HCT116 (cell line): Measurements from ENCODE around the gene CISD2. TPM values are rescaled to one million over a fixed set of nuclear protein-coding genes. Genes with fewer than 3 reads are reported as not detected.
A peak's percentile ranks its signal among the peaks of the same experiment; 100 is the strongest.

Experiments used
- ATAC-seq: fragments of 200-7000 bp; cut with Tn5 transposase; 2 replicates; pipeline ENCODE4 v1.9.1; 2020; ENCODE audit warnings: mild to moderate bottlenecking, moderate library complexity
- BruUV-seq: library from RNA; stranded (reverse); fragments of 400-500 nt; replicated peaks from 2 replicates; lab custom pipeline; 2021; lab: Mats Ljungman, UMichigan
- CTCF ChIA-PET: fragments of 300-600 bp; sonication (Branson Sonifier 250); formaldehyde crosslinking; loops from one replicate; lab custom pipeline; 2021; ENCODE audit warnings: antibody characterized with exemption; lab: Charles Lee
- POLR2A ChIA-PET: fragments of 300-600, 350-600 bp; sonication (Branson Sonifier 250); formaldehyde crosslinking; loops from one replicate; lab custom pipeline; 2021; ENCODE audit warnings: antibody characterized with exemption; lab: Charles Lee
- RAD21 ChIA-PET, 2 experiments: fragments of 300-600 bp; sonication (Branson Sonifier 250); formaldehyde crosslinking; loops; one replicate each; lab custom pipeline; 2023; ENCODE audit warnings: low total read pairs in 2 of 2; ENCODE audit not compliant: uncharacterized antibody in 2 of 2, unreplicated experiment in 2 of 2, low non-redundant PET in 1 of 2; lab: Charles Lee
- DNase-seq: peaks from one replicate; pipeline ENCODE4 v3.0.0-alpha.2; 2010; ENCODE audit warnings: low read depth, low spot score
- H2AFZ ChIP-seq: fragments of 200-600 bp; shearing (Covaris generic), sonication (generic); 2 replicates; pipeline ENCODE4 v1.6.1; 2017; ENCODE audit warnings: low read depth, mixed run types, mixed read lengths, antibody characterized with exemption, low read length; ENCODE audit not compliant: poor library complexity, severe bottlenecking
- H3K27ac ChIP-seq: 2 replicates; pipeline ENCODE4 v1.5.1; 2012; ENCODE audit warnings: low read depth, low read length
- H3K27me3 ChIP-seq: fragments of 200-600 bp; sonication (generic); 2 replicates; pipeline ENCODE4 v1.6.1; 2016; ENCODE audit warnings: mixed run types, low read length, mixed read lengths; ENCODE audit not compliant: insufficient read depth
- H3K36me3 ChIP-seq, 2 experiments: fragments of 200-500 bp in 1 of 2; fragments of 200-600 bp in 1 of 2; sonication (Bioruptor generic) in 1 of 2; sonication (generic) in 1 of 2; 2 replicates each; pipeline versions ENCODE4 v1.5.1 to v1.6.1; 2014 to 2016; ENCODE audit warnings: low read length in 2 of 2, inconsistent platforms in 1 of 2, mixed read lengths in 1 of 2, mixed run types in 1 of 2; ENCODE audit not compliant: insufficient read depth in 2 of 2, control insufficient read depth in 1 of 2
- H3K4me1 ChIP-seq, 2 experiments: fragments of 200-600 bp in 1 of 2; sonication (generic) in 1 of 2; 2 replicates each; pipeline versions ENCODE4 v1.5.1 to v1.6.1; 2012 to 2017; ENCODE audit warnings: low read length in 2 of 2, inconsistent platforms in 1 of 2, mild to moderate bottlenecking in 1 of 2, mixed read lengths in 1 of 2, mixed run types in 1 of 2, moderate library complexity in 1 of 2; ENCODE audit not compliant: insufficient read depth in 2 of 2, control insufficient read depth in 1 of 2
- H3K4me2 ChIP-seq: fragments of 200-600 bp; sonication (generic); 2 replicates; pipeline ENCODE4 v1.6.1; 2017; ENCODE audit warnings: mixed run types, low read length, mixed read lengths
- H3K4me3 ChIP-seq, 2 experiments: fragments of 200-600 bp in 1 of 2; sonication (generic) in 1 of 2; replicated peaks in 1 of 2; 2 replicates each; pipeline ENCODE4 v1.5.1; 2011 to 2016; ENCODE audit warnings: low read length in 2 of 2, control low read depth in 1 of 2, low read depth in 1 of 2, mild to moderate bottlenecking in 1 of 2, mixed read lengths in 1 of 2, mixed run types in 1 of 2
- H3K79me2 ChIP-seq: fragments of 200-600 bp; sonication (generic); 2 replicates; pipeline ENCODE4 v1.6.1; 2017; ENCODE audit warnings: mild to moderate bottlenecking, mixed run types, low read length, moderate library complexity, mixed read lengths; ENCODE audit not compliant: insufficient read depth
- H3K9ac ChIP-seq: fragments of 200-600 bp; sonication (generic); 2 replicates; pipeline ENCODE4 v1.6.1; 2016; ENCODE audit warnings: low read length, mixed read lengths
- H3K9me2 ChIP-seq: fragments of 200-600 bp; sonication (generic), shearing (Covaris generic); 2 replicates; pipeline ENCODE4 v1.6.1; 2017; ENCODE audit warnings: mixed run types, mild to moderate bottlenecking, moderate library complexity; ENCODE audit not compliant: insufficient read depth
- H3K9me3 ChIP-seq, 2 experiments: fragments of 200-500 bp in 1 of 2; fragments of 200-600 bp in 1 of 2; sonication (Bioruptor generic) in 1 of 2; sonication (generic) in 1 of 2; 2 replicates each; pipeline ENCODE4 v1.6.1; 2014 to 2017; ENCODE audit warnings: low read length in 2 of 2, mixed read lengths in 2 of 2, inconsistent platforms in 1 of 2, low read depth in 1 of 2, mild to moderate bottlenecking in 1 of 2, mixed run types in 1 of 2, moderate library complexity in 1 of 2; ENCODE audit not compliant: control insufficient read depth in 1 of 2, insufficient read depth in 1 of 2
- H4K20me1 ChIP-seq: fragments of 200-600 bp; sonication (generic), shearing (Covaris generic); 2 replicates; pipeline ENCODE4 v1.6.1; 2017; ENCODE audit warnings: mixed run types, mild to moderate bottlenecking, moderate library complexity; ENCODE audit not compliant: insufficient read depth
- CTCF ChIP-seq, 3 experiments: fragments of 200-600 bp in 1 of 3; sonication (generic) in 1 of 3; IDR thresholded peaks in 2 of 3; conservative IDR thresholded peaks in 1 of 3; 2 replicates each; pipeline ENCODE4 v1.5.1; 2012 to 2017; ENCODE audit warnings: low read depth in 2 of 3, low read length in 2 of 3, antibody characterized with exemption in 1 of 3, borderline replicate concordance in 1 of 3, control low read depth in 1 of 3, mild to moderate bottlenecking in 1 of 3, mixed read lengths in 1 of 3, mixed run types in 1 of 3, moderate library complexity in 1 of 3; ENCODE audit not compliant: insufficient read depth in 1 of 3
- EGR1 ChIP-seq: IDR thresholded peaks from 2 replicates; pipeline ENCODE4 v1.6.1; 2012; ENCODE audit warnings: low read depth
- EZH2 ChIP-seq: fragments of 200-600 bp; sonication (generic); IDR thresholded peaks from 2 replicates; pipeline ENCODE4 v1.6.1; 2017; ENCODE audit warnings: antibody characterized with exemption, mixed run types
- JUND ChIP-seq: IDR thresholded peaks from 2 replicates; pipeline ENCODE4 v1.6.1; 2012
- POLR2A ChIP-seq: IDR thresholded peaks from 2 replicates; pipeline ENCODE4 v1.7.0; 2011; ENCODE audit warnings: borderline replicate concordance; ENCODE audit not compliant: insufficient read depth, insufficient read length; ENCODE audit errors: extremely low read depth
- POLR2AphosphoS5 ChIP-seq: IDR thresholded peaks from 2 replicates; pipeline ENCODE4 v1.6.1; 2011; ENCODE audit warnings: mild to moderate bottlenecking, low read depth, low read length, moderate library complexity
- RAD21 ChIP-seq: IDR thresholded peaks from 2 replicates; pipeline ENCODE4 v1.6.1; 2012; ENCODE audit warnings: low read depth, mild to moderate bottlenecking
- SIN3A ChIP-seq: IDR thresholded peaks from 2 replicates; pipeline ENCODE4 v1.6.1; 2012; ENCODE audit warnings: low read depth
- SRF ChIP-seq: IDR thresholded peaks from 2 replicates; pipeline ENCODE4 v1.6.1; 2012; ENCODE audit warnings: low read depth
- TCF7L2 ChIP-seq: IDR thresholded peaks from 2 replicates; pipeline ENCODE4 v1.7.0; 2011; ENCODE audit warnings: borderline replicate concordance, inconsistent platforms; ENCODE audit not compliant: insufficient read depth, insufficient read length; ENCODE audit errors: extremely low read depth
- YY1 ChIP-seq: IDR thresholded peaks from 2 replicates; pipeline ENCODE4 v1.6.1; 2011; ENCODE audit warnings: low read length, low read depth, moderate library complexity, mild to moderate bottlenecking; ENCODE audit not compliant: insufficient replicate concordance; ENCODE audit errors: extremely low read depth
- intact Hi-C: fragments of 100-400 bp; cut with micrococcal nuclease; formaldehyde crosslinking; loops from 2 replicates; pipeline ENCODE4 v1.10.0; 2022
- total RNA-seq: library from RNA; stranded (reverse); gene quantifications from one replicate; pipeline ENCODE4 v1.2.1, GENCODE V29; 2021; ENCODE audit not compliant: unreplicated experiment
- TF ChIP-seq, protein P1 (sequence below): IDR thresholded peaks from 2 replicates; pipeline ENCODE4 v1.6.1; 2011; ENCODE audit warnings: mild to moderate bottlenecking, low read length, moderate library complexity; ENCODE audit not compliant: insufficient replicate concordance; ENCODE audit errors: extremely low read depth

The CISD2 gene
- total RNA-seq, 1 experiment from 2014 or later = 38.9 TPM

DNA sequence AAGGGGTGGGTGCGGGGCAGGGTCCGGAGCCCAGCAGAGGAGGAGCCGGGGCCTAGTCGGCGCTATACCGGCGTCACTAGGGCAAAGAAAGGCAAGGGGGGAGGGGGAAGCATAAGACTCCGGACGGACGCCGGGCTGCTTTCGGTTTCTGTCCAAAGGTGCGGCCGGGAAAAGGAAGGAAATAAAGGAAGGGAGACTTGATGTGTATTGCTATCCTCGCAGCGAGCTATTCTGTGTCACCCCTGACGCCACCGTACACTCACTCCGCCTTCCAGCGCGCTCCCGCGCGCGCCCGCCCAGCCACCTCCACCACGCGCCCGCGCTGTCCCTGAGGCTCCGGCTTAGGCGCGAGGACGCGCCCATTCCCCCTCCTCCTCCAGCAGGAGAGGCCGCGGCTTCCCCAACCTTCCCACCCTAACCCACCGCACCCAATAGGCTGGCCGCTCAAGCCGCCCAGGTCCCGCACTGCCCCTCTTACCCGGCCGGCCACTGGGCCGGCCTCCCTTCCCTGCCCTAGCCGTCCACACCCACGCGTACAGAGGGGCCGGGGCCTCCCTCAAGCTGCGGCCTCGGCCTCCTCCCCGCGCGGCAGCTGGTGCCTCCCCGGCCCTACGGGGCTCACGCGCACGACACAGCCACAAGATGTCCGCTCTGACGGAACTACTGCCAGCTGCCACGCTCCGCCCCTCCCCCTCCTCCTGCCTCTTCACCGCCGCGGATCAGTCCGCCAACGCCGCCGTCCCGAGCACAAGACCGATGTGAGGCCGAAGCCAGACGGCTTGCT is 41.7 kb upstream of the CISD2 start, which contains the start of gene UBE2D3 (continued):
- TF ChIP-seq TCF7L2 = no peak
- TF ChIP-seq JUND = no peak
- TF ChIP-seq YY1 = peak; percentile 92
- no peak for TF ChIP-seq EGR1
- TF ChIP-seq SRF = no peak
- no peak for TF ChIP-seq RAD21

- Histone ChIP-seq H3K4me1 (peaks cover 9 to 27% of the 10 kb centered on the region in 2 experiments), H3K79me2 (peaks cover 77% of the 10 kb centered on the region), H3K4me2 (peak overlapping the region; percentile 75), H2AFZ (no peak overlapping the region), H3K27ac (peak overlapping the region; percentile 90), H4K20me1 (peaks cover 21% of the 10 kb centered on the region; the same call in 1 of the 2 replicates), H3K9me2 (no peaks in the 10 kb centered on the region)
- RAD21 ChIA-PET = interaction anchor here (0.9 to 1.5 kb wide), 4 partner anchors 41 to 272 kb away, joined by 3 to 5 read pairs (median 3); partner anchors contain the start of gene CISD2 (in 1 of the 2)
- DNase-seq (peak; percentile 100), ATAC-seq (peak; percentile 84)
- intact Hi-C loops = loop anchor here (1.0 to 10.0 kb wide), 5 partner anchors 40 to 381 kb away; partner anchors contain the start of genes BDH2 and CISD2
- BruUV-seq = no TSS peak
- CTCF ChIA-PET = interaction anchor here (0.9 to 1.7 kb wide), 3 partner anchors 207 to 397 kb away, joined by 3 to 7 read pairs (median 3); no protein-coding TSS in a partner anchor
- TF ChIP-seq EZH2 (no peak), POLR2A (peak; percentile 91), YY1 (peak; percentile 4), CTCF (IDR thresholded peaks at IDR 0.05 in 2 of 3, conservative IDR thresholded peaks at IDR 0.05 in 1 of 3; ENCODE audit: borderline replicate concordance in 1 of 3, insufficient read depth in 1 of 3, low read depth in 2 of 3, low read length in 2 of 3) (no peak), SIN3A (no peak), POLR2AphosphoS5 (peak; percentile 89)
- TF ChIP-seq, protein P1, sequence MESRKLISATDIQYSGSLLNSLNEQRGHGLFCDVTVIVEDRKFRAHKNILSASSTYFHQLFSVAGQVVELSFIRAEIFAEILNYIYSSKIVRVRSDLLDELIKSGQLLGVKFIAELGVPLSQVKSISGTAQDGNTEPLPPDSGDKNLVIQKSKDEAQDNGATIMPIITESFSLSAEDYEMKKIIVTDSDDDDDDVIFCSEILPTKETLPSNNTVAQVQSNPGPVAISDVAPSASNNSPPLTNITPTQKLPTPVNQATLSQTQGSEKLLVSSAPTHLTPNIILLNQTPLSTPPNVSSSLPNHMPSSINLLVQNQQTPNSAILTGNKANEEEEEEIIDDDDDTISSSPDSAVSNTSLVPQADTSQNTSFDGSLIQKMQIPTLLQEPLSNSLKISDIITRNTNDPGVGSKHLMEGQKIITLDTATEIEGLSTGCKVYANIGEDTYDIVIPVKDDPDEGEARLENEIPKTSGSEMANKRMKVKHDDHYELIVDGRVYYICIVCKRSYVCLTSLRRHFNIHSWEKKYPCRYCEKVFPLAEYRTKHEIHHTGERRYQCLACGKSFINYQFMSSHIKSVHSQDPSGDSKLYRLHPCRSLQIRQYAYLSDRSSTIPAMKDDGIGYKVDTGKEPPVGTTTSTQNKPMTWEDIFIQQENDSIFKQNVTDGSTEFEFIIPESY = peak; percentile 98
- TF ChIP-seq, all 23 proteins: peak for 4
- peak overlapping the region; percentile 76 to 83 for H3K4me3 ChIP-seq
- H3K27me3 ChIP-seq = no peaks in the 10 kb centered on the region
- H3K36me3 ChIP-seq = peaks cover 8 to 23% of the 10 kb centered on the region in 2 experiments; a peak in 2 of 4 replicates
- POLR2A ChIA-PET = interaction anchor here (0.6 to 3.5 kb wide), 20 partner anchors 8 to 1385 kb away, joined by 3 to 49 read pairs (median 5); partner anchors contain the start of genes CISD2 and MANBA
- no peaks in the 10 kb centered on the region for H3K9me3 ChIP-seq
- peak overlapping the region; percentile 93 for H3K9ac ChIP-seq
Observed at GRCh38 chr4:102827674-102828496, 40.9 kb upstream of the CISD2 start.
